H9 (cell line): ENCODE data around the gene LIPC. TPM values are rescaled to one million over a fixed set of nuclear protein-coding genes. Genes with fewer than 3 reads are reported as not detected.

ENCODE experiments used
- DNase-seq: peaks from one replicate; pipeline ENCODE4 v3.0.0-alpha.2; 2017
- H2AFZ ChIP-seq: one replicate; pipeline ENCODE4 v1.6.1; 2013; ENCODE audit warnings: mild to moderate bottlenecking, low read length, control low read depth, moderate library complexity
- H2AK5ac ChIP-seq: 2 replicates; pipeline ENCODE4 v1.6.1; 2013; ENCODE audit warnings: low read length, control low read depth, mixed read lengths; ENCODE audit not compliant: insufficient read length
- H2BK120ac ChIP-seq: one replicate; pipeline ENCODE4 v1.6.1; 2013; ENCODE audit warnings: low read depth, mild to moderate bottlenecking, low read length, control low read depth, inconsistent platforms; ENCODE audit not compliant: poor library complexity, severe bottlenecking
- H2BK12ac ChIP-seq: 2 replicates; pipeline ENCODE4 v1.6.1; 2013; ENCODE audit warnings: low read length, control low read depth, mixed read lengths, low read depth; ENCODE audit not compliant: insufficient read length
- H2BK15ac ChIP-seq: 2 replicates; pipeline ENCODE4 v1.6.1; 2013; ENCODE audit warnings: low read depth, low read length, control low read depth
- H2BK20ac ChIP-seq: one replicate; pipeline ENCODE4 v1.6.1; 2013; ENCODE audit warnings: low read depth, mild to moderate bottlenecking, low read length, control low read depth, inconsistent platforms; ENCODE audit not compliant: poor library complexity, severe bottlenecking
- H2BK5ac ChIP-seq: 2 replicates; pipeline ENCODE4 v1.6.1; 2013; ENCODE audit warnings: low read length, control low read depth, mixed read lengths; ENCODE audit not compliant: insufficient read length
- H3K14ac ChIP-seq: 2 replicates; pipeline ENCODE4 v1.6.1; 2013; ENCODE audit warnings: low read length, control low read depth; ENCODE audit not compliant: insufficient read depth
- H3K18ac ChIP-seq: 2 replicates; pipeline ENCODE4 v1.6.1; 2013; ENCODE audit warnings: low read depth, mild to moderate bottlenecking, mixed read lengths, low read length, control low read depth; ENCODE audit not compliant: insufficient read length
- H3K23ac ChIP-seq: 2 replicates; pipeline ENCODE4 v1.6.1; 2013; ENCODE audit warnings: low read length, control low read depth, mixed read lengths, low read depth; ENCODE audit not compliant: insufficient read length
- H3K23me2 ChIP-seq: 2 replicates; pipeline ENCODE4 v1.6.1; 2013; ENCODE audit warnings: low read depth, mild to moderate bottlenecking, mixed read lengths, low read length, control low read depth; ENCODE audit not compliant: insufficient read length, poor library complexity, severe bottlenecking
- H3K27ac ChIP-seq: 2 replicates; pipeline ENCODE4 v1.5.1; 2013; ENCODE audit warnings: low read length, control low read depth, mixed read lengths, low read depth; ENCODE audit not compliant: insufficient read length
- H3K27me3 ChIP-seq: 2 replicates; pipeline ENCODE4 v1.6.1; 2013; ENCODE audit warnings: low read length, control low read depth, inconsistent platforms; ENCODE audit not compliant: insufficient read depth
- H3K4ac ChIP-seq: 2 replicates; pipeline ENCODE4 v1.6.1; 2013; ENCODE audit warnings: low read depth, mild to moderate bottlenecking, control low read depth, inconsistent platforms, low read length, moderate library complexity
- H3K4me1 ChIP-seq: 2 replicates; pipeline ENCODE4 v1.6.1; 2013; ENCODE audit warnings: low read length, control low read depth, inconsistent platforms; ENCODE audit not compliant: insufficient read depth
- H3K4me2 ChIP-seq: 2 replicates; pipeline ENCODE4 v1.6.1; 2013; ENCODE audit warnings: low read length, control low read depth, mixed read lengths; ENCODE audit not compliant: insufficient read length, insufficient read depth
- H3K56ac ChIP-seq: 2 replicates; pipeline ENCODE4 v1.6.1; 2013; ENCODE audit warnings: low read depth, mild to moderate bottlenecking, mixed read lengths, low read length, control low read depth; ENCODE audit not compliant: insufficient read length
- H3K79me1 ChIP-seq: 2 replicates; pipeline ENCODE4 v1.6.1; 2013; ENCODE audit warnings: low read depth, mild to moderate bottlenecking, moderate library complexity, low read length, control low read depth, inconsistent platforms; ENCODE audit not compliant: insufficient read depth, poor library complexity, severe bottlenecking
- H3K79me2 ChIP-seq: 2 replicates; pipeline ENCODE4 v1.6.1; 2013; ENCODE audit warnings: low read length, control low read depth, inconsistent platforms; ENCODE audit not compliant: insufficient read depth
- H3K9ac ChIP-seq: 2 replicates; pipeline ENCODE4 v1.6.1; 2013; ENCODE audit warnings: low read length, control low read depth, mixed read lengths; ENCODE audit not compliant: insufficient read length; ENCODE audit errors: extremely low read depth
- H3K9me3 ChIP-seq: one replicate; pipeline ENCODE4 v1.6.1; 2013; ENCODE audit warnings: low read depth, low read length, inconsistent platforms; ENCODE audit not compliant: control insufficient read depth
- H3T11ph ChIP-seq: one replicate; pipeline ENCODE4 v1.6.1; 2013; ENCODE audit warnings: mild to moderate bottlenecking, low read length, control low read depth, inconsistent platforms
- H4K20me1 ChIP-seq: one replicate; pipeline ENCODE4 v1.6.1; 2013; ENCODE audit not compliant: control insufficient read depth, insufficient read length, insufficient read depth
- H4K5ac ChIP-seq: 2 replicates; pipeline ENCODE4 v1.6.1; 2013; ENCODE audit warnings: low read depth, mild to moderate bottlenecking, mixed read lengths, low read length, control low read depth; ENCODE audit not compliant: insufficient read length
- H4K8ac ChIP-seq: replicated peaks from 2 replicates; pipeline ENCODE4 v1.6.1; 2013; ENCODE audit warnings: low read length, control low read depth, mixed read lengths, low read depth; ENCODE audit not compliant: insufficient read length
- H4K91ac ChIP-seq: 2 replicates; pipeline ENCODE4 v1.6.1; 2013; ENCODE audit warnings: low read depth, mild to moderate bottlenecking, moderate library complexity, mixed read lengths, low read length, control low read depth; ENCODE audit not compliant: insufficient read length
- H3K27ac Mint-ChIP-seq, 3 experiments: 2 replicates in 2 of 3; 3 replicates in 1 of 3; pipeline ENCODE4 v1.8.0; 2020 to 2021; ENCODE audit warnings: mixed read lengths in 3 of 3, mild to moderate bottlenecking in 1 of 3, moderate library complexity in 1 of 3
- H3K27me3 Mint-ChIP-seq: 2 replicates; pipeline ENCODE4 v1.8.0; 2021; ENCODE audit warnings: low read depth, mild to moderate bottlenecking, moderate library complexity, mixed read lengths
- H3K36me3 Mint-ChIP-seq, 3 experiments: 2 replicates in 2 of 3; 3 replicates in 1 of 3; pipeline ENCODE4 v1.8.0; 2020 to 2021; ENCODE audit warnings: low read depth in 3 of 3, mixed read lengths in 3 of 3; ENCODE audit not compliant: insufficient read depth in 1 of 3
- H3K4me1 Mint-ChIP-seq, 2 experiments: 2 replicates each; pipeline ENCODE4 v1.8.0; 2020; ENCODE audit warnings: mixed read lengths in 2 of 2
- H3K4me3 Mint-ChIP-seq, 2 experiments: 2 replicates in 1 of 2; 3 replicates in 1 of 2; pipeline ENCODE4 v1.8.0; 2020 to 2021; ENCODE audit warnings: mild to moderate bottlenecking in 2 of 2, mixed read lengths in 2 of 2, moderate library complexity in 1 of 2
- H3K9me3 Mint-ChIP-seq, 2 experiments: 2 replicates in 1 of 2; 3 replicates in 1 of 2; pipeline ENCODE4 v1.8.0; 2020; ENCODE audit warnings: mild to moderate bottlenecking in 2 of 2, mixed read lengths in 2 of 2, moderate library complexity in 1 of 2
- CTCF ChIP-seq: fragments of 200-600 bp; sonication (generic); conservative IDR thresholded peaks from 3 replicates; pipeline ENCODE4 v1.8.0; 2021; ENCODE audit warnings: antibody characterized with exemption, mild to moderate bottlenecking
- WGBS: extraction: QIAGEN DNeasy Blood & Tissue Kit; methylation state at CpG from one replicate; pipeline ENCODE4 v1.1.7; 2013; ENCODE audit warnings: missing lambda C conversion rate, low lambda C conversion rate, mixed read lengths; ENCODE audit not compliant: insufficient read length; ENCODE audit errors: extremely low coverage; 5-methylcytosine and 5-hydroxymethylcytosine counted together
- total RNA-seq: library from RNA; stranded (reverse); gene quantifications from 2 replicates; pipeline ENCODE4 v1.2.1, GENCODE V29; 2021

Gene LIPC
- total RNA-seq, 1 experiment from 2014 or later = not detected

- Histone ChIP-seq H2BK20ac (no peak overlapping the region), H4K8ac (no peak overlapping the region), H3K23me2 (no peaks in the 10 kb centered on the region), H3K4me2 (no peak overlapping the region), H3T11ph (no peak overlapping the region), H4K20me1 (no peaks in the 10 kb centered on the region), H2BK15ac (no peak overlapping the region), H3K27ac (no peak overlapping the region), H2BK12ac (no peak overlapping the region), H3K27me3 (no peaks in the 10 kb centered on the region), H3K79me1 (no peaks in the 10 kb centered on the region), H3K9ac (no peak overlapping the region), H2BK120ac (no peak overlapping the region), H3K23ac (no peak overlapping the region), H3K79me2 (no peaks in the 10 kb centered on the region), H2AK5ac (no peak overlapping the region), H2BK5ac (no peak overlapping the region), H3K4me1 (no peaks in the 10 kb centered on the region; the same call in none of the 2 replicates), H4K91ac (no peak overlapping the region), H3K4ac (no peak overlapping the region), H3K56ac (no peak overlapping the region), H4K5ac (no peak overlapping the region), H3K18ac (no peak overlapping the region), H3K14ac (no peak overlapping the region), H2AFZ (no peak overlapping the region), H3K9me3 (no peaks in the 10 kb centered on the region)
- Mint-ChIP-seq H3K27ac (0 out of 7 replicates have a peak overlapping the region, but pooled peaks of 1 of the 3 experiments have one; percentile 25), H3K36me3 (no peaks in the 10 kb centered on the region), H3K4me1 (peaks cover 8 to 13% of the 10 kb centered on the region in 2 experiments), H3K27me3 (no peaks in the 10 kb centered on the region; the same call in 1 of the 2 replicates), H3K9me3 (no peaks in the 10 kb centered on the region; a peak in 1 of 5 replicates), H3K4me3 (no peak overlapping the region)
- no peak for TF ChIP-seq CTCF
- WGBS = no CpG with 5 or more reads among the region's 10 CpGs
- DNase-seq = no peak
Measured at GRCh38 chr15:58476525-58477162, 44.9 kb downstream of the LIPC start.
